Uterus (tissue), 2 donors: ENCODE results near the gene CEP104.

Source experiments
- CTCF ChIP-seq, 4 experiments: fragments of 200-600 bp in 2 of 4; fragments of 450-650 bp in 2 of 4; sonication (generic) in 2 of 4; IDR thresholded peaks; one replicate each; pipeline ENCODE4 v1.5.1; 2016 to 2019; ENCODE audit warnings: antibody characterized with exemption in 4 of 4, mild to moderate bottlenecking in 2 of 4, moderate library complexity in 1 of 4
- POLR2A ChIP-seq, 2 donors: fragments of 450-650 bp; IDR thresholded peaks; one replicate each; pipeline ENCODE4 v1.6.1; 2016; ENCODE audit warnings: antibody characterized with exemption in 2 of 2, mild to moderate bottlenecking in 1 of 2, moderate library complexity in 1 of 2

GRCh38 chr1:3889936-3890335, 32.9 kb upstream of the CEP104 start:
- TF ChIP-seq POLR2A (IDR thresholded peaks at IDR 0.05) (no peak), CTCF (IDR thresholded peaks at IDR 0.05) (no peak)
